GM23248 (cell line): ENCODE measurements around the gene HK3. TPM values are rescaled to one million over a fixed set of nuclear protein-coding genes. Genes with fewer than 3 reads are reported as not detected.
A peak's percentile ranks its signal among the peaks of the same experiment; 100 is the strongest.

Experiments used
- DNase-seq: peaks from one replicate; pipeline ENCODE4 v3.0.0-alpha.2; 2015
- H2AFZ ChIP-seq: fragments of 200-600 bp; sonication (generic); 2 replicates; pipeline ENCODE4 v1.6.1; 2016; ENCODE audit warnings: antibody characterized with exemption
- H3F3A ChIP-seq: fragments of 200-600 bp; sonication (generic); 2 replicates; pipeline ENCODE4 v1.6.1; 2016; ENCODE audit warnings: mild to moderate bottlenecking, antibody characterized with exemption, mixed run types; ENCODE audit not compliant: insufficient read depth
- H3K27ac ChIP-seq: fragments of 200-600 bp; sonication (generic); 2 replicates; pipeline ENCODE4 v1.5.1; 2016; ENCODE audit warnings: mild to moderate bottlenecking
- H3K27me3 ChIP-seq: fragments of 200-600 bp; sonication (generic); replicated peaks from 2 replicates; pipeline ENCODE4 v1.6.1; 2016; ENCODE audit warnings: mild to moderate bottlenecking; ENCODE audit not compliant: insufficient read depth
- H3K36me3 ChIP-seq: fragments of 200-600 bp; sonication (generic); 2 replicates; pipeline ENCODE4 v1.6.1; 2016; ENCODE audit warnings: low read depth, mild to moderate bottlenecking
- H3K4me1 ChIP-seq: fragments of 200-600 bp; sonication (generic); 2 replicates; pipeline ENCODE4 v1.6.1; 2016; ENCODE audit warnings: mild to moderate bottlenecking; ENCODE audit not compliant: insufficient read depth
- H3K4me2 ChIP-seq: fragments of 200-600 bp; sonication (generic); one replicate; pipeline ENCODE4 v1.6.1; 2016; ENCODE audit warnings: mild to moderate bottlenecking; ENCODE audit not compliant: unreplicated experiment
- H3K4me3 ChIP-seq: fragments of 200-600 bp; sonication (generic); 2 replicates; pipeline ENCODE4 v1.5.1; 2016; ENCODE audit warnings: mild to moderate bottlenecking
- H3K79me2 ChIP-seq: fragments of 200-600 bp; sonication (generic); 2 replicates; pipeline ENCODE4 v1.6.1; 2016; ENCODE audit warnings: mild to moderate bottlenecking; ENCODE audit not compliant: insufficient read depth
- H3K9ac ChIP-seq: fragments of 200-600 bp; sonication (generic); 2 replicates; pipeline ENCODE4 v1.6.1; 2016; ENCODE audit warnings: mild to moderate bottlenecking
- H3K9me2 ChIP-seq: fragments of 200-600 bp; sonication (generic); 2 replicates; pipeline ENCODE4 v1.6.1; 2016; ENCODE audit warnings: mixed run types, mild to moderate bottlenecking, moderate library complexity; ENCODE audit not compliant: insufficient read depth
- H3K9me3 ChIP-seq: fragments of 200-600 bp; sonication (generic); one replicate; pipeline ENCODE4 v1.6.1; 2017; ENCODE audit warnings: low read depth
- H4K20me1 ChIP-seq: fragments of 200-600 bp; sonication (generic); 2 replicates; pipeline ENCODE4 v1.6.0; 2016; ENCODE audit not compliant: insufficient read depth
- EZH2 ChIP-seq: fragments of 200-600 bp; sonication (generic); IDR thresholded peaks from 2 replicates; pipeline ENCODE4 v1.6.1; 2018; ENCODE audit warnings: antibody characterized with exemption, mild to moderate bottlenecking; ENCODE audit not compliant: insufficient read depth, poor library complexity, severe bottlenecking
- EZH2phosphoT487 ChIP-seq: fragments of 200-600 bp; sonication (generic); IDR thresholded peaks from 2 replicates; pipeline ENCODE4 v1.6.1; 2018; ENCODE audit warnings: antibody characterized with exemption, moderate library complexity, mild to moderate bottlenecking, low read depth; ENCODE audit not compliant: insufficient read depth
- WGBS, 2 experiments: methylation state at CpG; one replicate each; pipeline ENCODE4 v1.1.6; 2015 to 2017; ENCODE audit warnings: low lambda C conversion rate in 2 of 2, low coverage in 1 of 2; ENCODE audit errors: missing lambda C conversion rate in 2 of 2; 5-methylcytosine and 5-hydroxymethylcytosine counted together
- in situ Hi-C: fragments of 300-500 bp; cut with MboI; formaldehyde crosslinking; loops from 2 replicates; pipeline ENCODE4 v1.15.0; 2020
- polyA plus RNA-seq: library from polyadenylated mRNA; unstranded; fragments of >200 nt; fragmentation: Nextera tagmentation; extraction: Ambion mirVana; gene quantifications from 2 replicates; pipeline ENCODE4 v1.2.1, GENCODE V29; 2016
- total RNA-seq: library from RNA; depleted of rRNA; stranded (reverse); fragments of >200 nt; shearing (Covaris generic); gene quantifications from 2 replicates; pipeline ENCODE4 v1.2.3, GENCODE V29; 2014

HK3 gene
- total and polyA plus RNA-seq, 2 experiments from 2014 or later: not detected

- Histone ChIP-seq H3K27me3 (peaks cover 50% of the 10 kb centered on the region), H4K20me1 (no peaks in the 10 kb centered on the region), H3K9me2 (no peaks in the 10 kb centered on the region), H3F3A (no peaks in the 10 kb centered on the region), H3K4me2 (no peak overlapping the region), H3K27ac (no peak overlapping the region), H3K4me1 (no peaks in the 10 kb centered on the region), H3K79me2 (no peaks in the 10 kb centered on the region), H3K9ac (no peak overlapping the region), H2AFZ (no peak overlapping the region), H3K4me3 (no peak overlapping the region), H3K9me3 (no peaks in the 10 kb centered on the region), H3K36me3 (no peaks in the 10 kb centered on the region)
- TF ChIP-seq EZH2: no peak
- TF ChIP-seq EZH2phosphoT487: no peak
- no peak for DNase-seq
- WGBS, 2 experiments: 46 to 51% methylated on average over 21 of the region's 21 CpGs
- in situ Hi-C loops: no loop called here
Measured at GRCh38 chr5:176877793-176878331, 21.3 kb downstream of the HK3 start.

DNA sequence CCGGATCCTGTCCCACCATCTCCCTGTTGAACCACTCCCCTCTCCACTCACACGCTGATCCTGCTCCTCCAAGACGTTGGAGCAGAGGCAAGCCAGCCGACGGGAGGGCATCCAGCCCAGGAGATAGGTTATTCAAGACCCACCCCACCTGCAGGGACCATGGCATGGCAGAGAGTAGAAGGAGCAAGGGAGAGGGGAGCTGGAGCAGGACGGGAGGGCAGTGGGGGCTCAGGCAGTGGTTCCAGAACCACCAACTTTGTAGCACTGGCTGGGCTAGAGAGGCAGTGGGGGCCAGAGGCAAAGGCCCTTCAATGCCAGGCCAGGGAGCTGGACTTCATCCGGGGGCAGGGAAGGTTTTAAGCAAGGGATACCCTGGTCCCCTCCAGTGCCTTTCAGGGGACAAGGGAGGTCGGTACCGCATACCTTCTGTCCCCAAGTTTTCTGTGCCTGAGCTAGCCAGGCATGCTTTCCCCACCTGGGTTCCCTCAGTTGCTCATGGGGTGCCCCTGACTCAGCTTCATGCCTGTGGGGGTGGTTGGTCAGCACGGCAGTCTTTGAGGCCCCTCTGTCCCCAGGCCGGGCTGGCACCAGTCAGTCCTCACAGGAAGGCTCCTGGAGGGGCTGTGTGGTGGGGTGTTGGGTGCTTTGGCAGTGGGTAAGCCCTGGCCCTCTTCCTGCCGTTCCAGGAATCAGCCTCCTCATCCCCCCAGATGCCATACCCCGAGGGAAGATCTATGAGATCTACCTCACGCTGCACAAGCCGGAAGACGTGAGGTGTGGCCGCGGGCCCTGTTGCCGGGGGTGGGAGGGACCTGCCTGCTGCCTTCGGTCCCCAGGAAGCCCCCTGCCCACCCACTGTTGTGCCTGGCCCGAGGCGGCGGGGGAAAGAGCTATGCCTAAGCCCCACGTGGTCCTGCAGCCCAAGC lies 22.4 kb downstream of the HK3 start:
- in situ Hi-C loops: no loop called here
- no peak overlapping the region for H2AFZ ChIP-seq
- H3K79me2 ChIP-seq: no peaks in the 10 kb centered on the region
- H3F3A ChIP-seq: no peaks in the 10 kb centered on the region
- H3K4me3 ChIP-seq: no peak overlapping the region
- 41 to 52% methylated on average over 14 to 23 of the region's 24 CpGs for WGBS, 2 experiments
- no peaks in the 10 kb centered on the region for H3K36me3 ChIP-seq
- no peak for DNase-seq
- H3K9ac ChIP-seq: no peak overlapping the region
- peaks cover 50% of the 10 kb centered on the region for H3K27me3 ChIP-seq
- no peaks in the 10 kb centered on the region for H3K9me2 ChIP-seq
- TF ChIP-seq EZH2 (no peak), EZH2phosphoT487 (no peak)
- H3K27ac ChIP-seq: no peak overlapping the region
- no peak overlapping the region for H3K4me2 ChIP-seq
- H3K9me3 ChIP-seq: no peaks in the 10 kb centered on the region
- H3K4me1 ChIP-seq: no peaks in the 10 kb centered on the region
- no peaks in the 10 kb centered on the region for H4K20me1 ChIP-seq

DNA sequence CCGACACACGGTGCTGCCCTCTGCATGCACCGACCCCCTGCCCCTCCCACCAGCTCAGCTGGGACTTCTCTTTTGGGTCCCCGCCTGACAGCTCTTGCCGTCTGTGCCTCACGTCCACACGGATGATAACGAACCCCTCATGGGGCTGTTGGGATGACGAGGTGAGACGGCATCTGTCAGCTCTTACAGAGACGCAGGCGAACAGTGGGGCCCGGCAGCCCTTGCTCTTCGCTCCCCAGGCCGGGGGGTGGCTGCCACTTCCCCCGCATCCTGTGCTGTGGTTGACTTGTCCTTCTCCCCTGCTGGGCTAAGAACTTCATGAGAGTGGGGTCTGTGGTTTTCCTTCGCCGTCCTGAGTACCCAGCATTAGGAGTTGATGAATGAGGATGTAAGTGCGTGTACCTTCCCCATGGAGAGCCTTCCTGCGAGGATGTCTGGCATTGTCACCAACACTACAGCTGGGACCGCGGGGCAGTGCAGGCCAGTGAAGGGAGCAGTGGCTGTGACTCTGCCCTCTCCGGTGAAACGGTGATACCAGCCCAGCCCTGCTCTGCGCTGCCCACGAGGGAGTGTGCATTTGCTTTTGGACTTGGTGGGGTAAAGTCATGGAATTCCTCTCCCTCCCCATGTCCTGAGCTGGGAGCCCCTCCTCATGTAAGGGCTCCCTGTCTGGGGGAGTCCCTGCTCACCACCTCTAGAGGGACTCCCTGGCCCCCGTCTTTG lies 23.2 kb downstream of the HK3 start:
- Histone ChIP-seq H3K27ac (no peak overlapping the region), H4K20me1 (no peaks in the 10 kb centered on the region), H2AFZ (no peak overlapping the region), H3K36me3 (no peaks in the 10 kb centered on the region), H3F3A (no peaks in the 10 kb centered on the region), H3K9ac (no peak overlapping the region), H3K9me2 (no peaks in the 10 kb centered on the region), H3K4me1 (no peaks in the 10 kb centered on the region), H3K79me2 (no peaks in the 10 kb centered on the region), H3K9me3 (no peaks in the 10 kb centered on the region), H3K4me3 (no peak overlapping the region), H3K27me3 (peaks cover 50% of the 10 kb centered on the region), H3K4me2 (no peak overlapping the region)
- 15 to 16% methylated on average over 27 of the region's 27 CpGs for WGBS, 2 experiments
- DNase-seq: no peak
- in situ Hi-C loops: no loop called here
- TF ChIP-seq EZH2phosphoT487: no peak
- TF ChIP-seq EZH2: peak; percentile 32

- no peak overlapping the region for H3K4me3 ChIP-seq
- H4K20me1 ChIP-seq: no peaks in the 10 kb centered on the region
- H3K36me3 ChIP-seq: no peaks in the 10 kb centered on the region
- H3K9me2 ChIP-seq: no peaks in the 10 kb centered on the region
- H3K4me2 ChIP-seq: no peak overlapping the region
- 17 to 20% methylated on average over 17 of the region's 17 CpGs for WGBS, 2 experiments
- H3K9ac ChIP-seq: no peak overlapping the region
- in situ Hi-C loops: no loop called here
- H3K9me3 ChIP-seq: no peaks in the 10 kb centered on the region
- no peak overlapping the region for H2AFZ ChIP-seq
- no peak for DNase-seq
- H3K79me2 ChIP-seq: no peaks in the 10 kb centered on the region
- no peaks in the 10 kb centered on the region for H3F3A ChIP-seq
- TF ChIP-seq EZH2 (peak; percentile 13), EZH2phosphoT487 (no peak)
- no peaks in the 10 kb centered on the region for H3K4me1 ChIP-seq
- no peak overlapping the region for H3K27ac ChIP-seq
- H3K27me3 ChIP-seq: peaks cover 50% of the 10 kb centered on the region
Measured at GRCh38 chr5:176875014-176875550, 24.1 kb downstream of the HK3 start.
